OCI-LY7 (cell line): Measurements from ENCODE around the gene NIBAN1. TPM values are rescaled to one million over a fixed set of nuclear protein-coding genes. Genes with fewer than 3 reads are reported as not detected.

Experiments used
- BruUV-seq: library from RNA; stranded (reverse); fragments of 400-500 nt; replicated peaks from 2 replicates; lab custom pipeline; 2021; lab: Mats Ljungman, UMichigan
- CTCF ChIA-PET: fragments of 300-600 bp; sonication (Branson Sonifier 250); formaldehyde crosslinking; loops from one replicate; lab custom pipeline; 2022; ENCODE audit warnings: antibody characterized with exemption; ENCODE audit not compliant: unreplicated experiment; lab: Charles Lee
- POLR2A ChIA-PET: fragments of 300-600 bp; sonication (Branson Sonifier 250); formaldehyde crosslinking; loops from one replicate; lab custom pipeline; 2022; ENCODE audit warnings: antibody characterized with exemption; lab: Charles Lee
- DNase-seq: peaks from one replicate; pipeline ENCODE4 v3.0.0-alpha.2; 2015; ENCODE audit warnings: low spot score
- H2AFZ ChIP-seq: fragments of 200-600 bp; sonication (generic), shearing (Covaris generic); 2 replicates; pipeline ENCODE4 v1.6.1; 2014; ENCODE audit warnings: mild to moderate bottlenecking, antibody characterized with exemption, low read length, moderate library complexity
- H3K27ac ChIP-seq: fragments of 200-600 bp; sonication (generic); 2 replicates; pipeline ENCODE4 v1.5.1; 2014; ENCODE audit warnings: mixed run types, low read depth, mild to moderate bottlenecking, moderate library complexity, low read length, inconsistent platforms; ENCODE audit not compliant: poor library complexity, severe bottlenecking
- H3K36me3 ChIP-seq: fragments of 200-600 bp; sonication (generic); 2 replicates; pipeline ENCODE4 v1.6.1; 2014; ENCODE audit warnings: mild to moderate bottlenecking, antibody characterized with exemption, low read length, moderate library complexity, mixed read lengths; ENCODE audit not compliant: insufficient read depth
- H3K4me1 ChIP-seq: fragments of 200-600 bp; sonication (generic); 2 replicates; pipeline ENCODE4 v1.5.1; 2014; ENCODE audit warnings: mild to moderate bottlenecking, low read length; ENCODE audit not compliant: insufficient read depth, poor library complexity, severe bottlenecking
- H3K4me2 ChIP-seq: fragments of 200-600 bp; sonication (generic); 2 replicates; pipeline ENCODE4 v1.6.1; 2014; ENCODE audit warnings: mild to moderate bottlenecking, low read length
- H3K4me3 ChIP-seq: fragments of 200-600 bp; sonication (generic); 2 replicates; pipeline ENCODE4 v1.5.1; 2014; ENCODE audit warnings: mild to moderate bottlenecking, low read depth, low read length; ENCODE audit not compliant: poor library complexity, severe bottlenecking
- H3K79me2 ChIP-seq: fragments of 200-600 bp; sonication (generic); 2 replicates; pipeline ENCODE4 v1.6.1; 2016; ENCODE audit warnings: low read depth, mild to moderate bottlenecking, low read length, moderate library complexity, mixed read lengths; ENCODE audit not compliant: insufficient read depth
- H3K9me2 ChIP-seq: fragments of 200-600 bp; sonication (generic); 2 replicates; pipeline ENCODE4 v1.6.1; 2016; ENCODE audit warnings: mild to moderate bottlenecking, low read length, mixed read lengths; ENCODE audit not compliant: insufficient read depth
- H3K9me3 ChIP-seq: fragments of 200-600 bp; sonication (generic); 2 replicates; pipeline ENCODE4 v1.6.1; 2014; ENCODE audit warnings: mild to moderate bottlenecking, mixed run types, low read length, mixed read lengths
- H4K20me1 ChIP-seq: fragments of 200-600 bp; sonication (generic); 2 replicates; pipeline ENCODE4 v1.6.1; 2014; ENCODE audit warnings: mild to moderate bottlenecking, antibody characterized with exemption, low read length, moderate library complexity, mixed read lengths; ENCODE audit not compliant: insufficient read depth
- EZH2phosphoT487 ChIP-seq: fragments of 200-600 bp; sonication (generic); IDR thresholded peaks from 2 replicates; pipeline ENCODE4 v1.6.1; 2018; ENCODE audit warnings: low read depth, borderline replicate concordance, mild to moderate bottlenecking, mixed run types, antibody characterized with exemption, low read length, moderate library complexity, mixed read lengths
- intact Hi-C: fragments of 100-400 bp; cut with micrococcal nuclease; formaldehyde crosslinking; loops from one replicate; pipeline ENCODE4 v1.10.0; 2022; ENCODE audit not compliant: unreplicated experiment
- total RNA-seq, 2 experiments: library from RNA; depleted of rRNA in 1 of 2; stranded (reverse); fragments of >200 nt in 1 of 2; shearing (Covaris generic) in 1 of 2; gene quantifications; 2 replicates each; pipeline ENCODE4 v1.2.3, GENCODE V29; 2014 to 2022
- TF ChIP-seq, protein P1 (sequence below): fragments of 200-600 bp; sonication (generic); conservative IDR thresholded peaks from 2 replicates; pipeline ENCODE4 v1.5.1; 2014; ENCODE audit warnings: mild to moderate bottlenecking, antibody characterized with exemption, low read length, moderate library complexity, mixed read lengths

Gene NIBAN1
- total RNA-seq, 2 experiments from 2014 or later, result not detected

DNA sequence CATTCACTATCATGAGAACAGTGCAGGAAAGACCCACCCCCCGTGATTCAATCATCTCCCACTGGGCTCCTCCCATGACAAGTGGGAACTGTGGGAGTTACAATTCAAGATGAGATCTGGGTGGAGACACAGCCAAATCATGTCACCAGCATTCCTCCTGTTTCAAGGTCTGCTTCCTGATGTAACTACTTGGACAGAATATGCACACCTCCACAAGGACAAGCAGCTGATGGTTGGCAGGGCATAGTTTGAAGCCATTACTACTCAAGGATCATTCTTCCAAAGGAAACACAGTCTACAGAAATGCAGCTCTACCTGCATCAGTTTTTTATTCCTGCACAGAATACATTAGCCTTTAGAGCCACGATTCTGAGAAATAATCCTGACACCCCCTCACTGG is 42.6 kb upstream of the NIBAN1 start:
- Histone ChIP-seq H3K79me2 (no peaks in the 10 kb centered on the region), H3K27ac (no peak overlapping the region), H3K9me3 (no peaks in the 10 kb centered on the region), H3K4me2 (no peak overlapping the region), H3K4me3 (no peak overlapping the region), H4K20me1 (no peaks in the 10 kb centered on the region), H3K36me3 (no peaks in the 10 kb centered on the region), H3K9me2 (no peaks in the 10 kb centered on the region), H3K4me1 (no peaks in the 10 kb centered on the region), H2AFZ (no peak overlapping the region)
- intact Hi-C loops, result no loop called here
- no peak for DNase-seq
- no peak for TF ChIP-seq EZH2phosphoT487
- TF ChIP-seq, protein P1, sequence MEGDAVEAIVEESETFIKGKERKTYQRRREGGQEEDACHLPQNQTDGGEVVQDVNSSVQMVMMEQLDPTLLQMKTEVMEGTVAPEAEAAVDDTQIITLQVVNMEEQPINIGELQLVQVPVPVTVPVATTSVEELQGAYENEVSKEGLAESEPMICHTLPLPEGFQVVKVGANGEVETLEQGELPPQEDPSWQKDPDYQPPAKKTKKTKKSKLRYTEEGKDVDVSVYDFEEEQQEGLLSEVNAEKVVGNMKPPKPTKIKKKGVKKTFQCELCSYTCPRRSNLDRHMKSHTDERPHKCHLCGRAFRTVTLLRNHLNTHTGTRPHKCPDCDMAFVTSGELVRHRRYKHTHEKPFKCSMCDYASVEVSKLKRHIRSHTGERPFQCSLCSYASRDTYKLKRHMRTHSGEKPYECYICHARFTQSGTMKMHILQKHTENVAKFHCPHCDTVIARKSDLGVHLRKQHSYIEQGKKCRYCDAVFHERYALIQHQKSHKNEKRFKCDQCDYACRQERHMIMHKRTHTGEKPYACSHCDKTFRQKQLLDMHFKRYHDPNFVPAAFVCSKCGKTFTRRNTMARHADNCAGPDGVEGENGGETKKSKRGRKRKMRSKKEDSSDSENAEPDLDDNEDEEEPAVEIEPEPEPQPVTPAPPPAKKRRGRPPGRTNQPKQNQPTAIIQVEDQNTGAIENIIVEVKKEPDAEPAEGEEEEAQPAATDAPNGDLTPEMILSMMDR, result no peak
- ChIA-PET CTCF (no interaction called here), POLR2A (no interaction called here)
- BruUV-seq, result no TSS peak

DNA sequence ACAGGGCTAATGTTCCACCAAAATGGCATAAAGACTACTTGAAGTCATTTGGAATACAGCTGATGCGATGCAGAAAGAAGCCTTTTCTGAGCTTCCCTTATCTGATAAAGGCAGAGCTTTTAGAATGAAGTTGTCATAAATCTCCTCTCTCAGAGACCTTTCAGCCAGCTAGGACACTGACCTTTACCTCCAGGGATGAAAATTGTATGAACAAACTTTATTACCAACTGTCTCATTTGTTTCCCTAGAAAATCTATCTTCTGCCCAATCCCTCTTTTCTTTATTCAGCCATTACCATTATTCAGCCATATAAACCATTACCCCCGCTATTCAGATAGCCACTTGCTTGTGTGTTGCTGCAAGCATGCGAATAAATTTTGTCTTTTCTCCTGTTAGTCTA is 41.3 kb upstream of the NIBAN1 start:
- ChIA-PET CTCF (no interaction called here), POLR2A (interaction anchor here (0.6 kb wide), 1 partner anchor 84 kb away, joined by 7 read pairs; no protein-coding TSS in a partner anchor)
- TF ChIP-seq, protein P1, result no peak
- TF ChIP-seq EZH2phosphoT487, result no peak
- intact Hi-C loops, result no loop called here
- H3K4me1 ChIP-seq, result no peaks in the 10 kb centered on the region
- no peaks in the 10 kb centered on the region for H3K79me2 ChIP-seq
- H3K9me3 ChIP-seq, result no peaks in the 10 kb centered on the region
- BruUV-seq, result no TSS peak
- no peak overlapping the region for H3K4me3 ChIP-seq
- no peaks in the 10 kb centered on the region for H3K9me2 ChIP-seq
- H2AFZ ChIP-seq, result no peak overlapping the region
- no peak overlapping the region for H3K27ac ChIP-seq
- H3K4me2 ChIP-seq, result no peak overlapping the region
- no peak for DNase-seq
- H4K20me1 ChIP-seq, result no peaks in the 10 kb centered on the region
- no peaks in the 10 kb centered on the region for H3K36me3 ChIP-seq

DNA sequence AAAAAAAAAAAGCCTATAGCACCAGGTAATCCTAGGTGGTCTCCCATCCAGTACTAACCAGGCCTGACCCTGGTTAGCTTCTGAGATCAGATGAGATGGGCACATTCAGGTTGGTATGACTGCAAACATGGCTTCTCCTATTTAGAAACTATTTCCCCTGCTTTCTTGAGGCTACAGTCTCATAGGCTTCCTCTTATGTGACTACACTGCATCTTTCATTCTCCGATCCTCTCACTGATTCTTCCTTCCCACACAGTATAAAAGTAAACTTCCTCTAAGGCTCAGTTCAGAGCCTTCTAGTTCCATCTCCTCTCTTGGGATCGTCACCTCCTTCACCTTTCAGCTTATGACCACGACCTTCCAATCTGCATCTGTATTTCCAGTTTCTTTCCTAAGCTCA is 40.6 kb upstream of the NIBAN1 start:
- TF ChIP-seq, protein P1, result no peak
- TF ChIP-seq EZH2phosphoT487, result no peak
- H3K4me3 ChIP-seq, result no peak overlapping the region
- H3K9me2 ChIP-seq, result no peaks in the 10 kb centered on the region
- H3K27ac ChIP-seq, result no peak overlapping the region
- H3K36me3 ChIP-seq, result no peaks in the 10 kb centered on the region
- no peaks in the 10 kb centered on the region for H3K4me1 ChIP-seq
- DNase-seq, result no peak
- no peaks in the 10 kb centered on the region for H4K20me1 ChIP-seq
- no TSS peak for BruUV-seq
- no peaks in the 10 kb centered on the region for H3K9me3 ChIP-seq
- H2AFZ ChIP-seq, result no peak overlapping the region
- POLR2A ChIA-PET, result interaction anchor here (0.6 kb wide), 2 partner anchors 84 to 827 kb away, joined by 3 to 7 read pairs; no protein-coding TSS in a partner anchor
- CTCF ChIA-PET, result no interaction called here
- no peaks in the 10 kb centered on the region for H3K79me2 ChIP-seq
- no peak overlapping the region for H3K4me2 ChIP-seq
- intact Hi-C loops, result no loop called here
